ENCODE measurements around the gene BCR.
A peak's percentile ranks its signal among the peaks of the same experiment; 100 is the strongest.

Gene BCR

GRCh38 chr22:23282986-23283385, 102.7 kb downstream of the BCR start:
- Histone ChIP-seq H3K4me3 (ENCODE audit: low read length) (no peak overlapping the region), H3K36me3 (ENCODE audit: control insufficient read depth, insufficient read depth, low read length) (peaks cover 11% of the 10 kb centered on the region), H3K9ac (ENCODE audit: low read length) (no peak overlapping the region), H3K4me1 (ENCODE audit: control insufficient read depth, insufficient read depth, low read length) (peaks cover 26% of the 10 kb centered on the region), H3K27ac (ENCODE audit: low read depth, low read length) (peak overlapping the region; percentile 84), H3K27me3 (ENCODE audit: control insufficient read depth, insufficient read depth, low read length) (no peaks in the 10 kb centered on the region)

- Histone ChIP-seq H3K27ac (ENCODE audit: low read depth, low read length) (peak overlapping the region; percentile 84), H3K4me3 (ENCODE audit: low read length) (no peak overlapping the region), H3K4me1 (ENCODE audit: control insufficient read depth, insufficient read depth, low read length) (peaks cover 26% of the 10 kb centered on the region), H3K27me3 (ENCODE audit: control insufficient read depth, insufficient read depth, low read length) (no peaks in the 10 kb centered on the region), H3K9ac (ENCODE audit: low read length) (no peak overlapping the region), H3K36me3 (ENCODE audit: control insufficient read depth, insufficient read depth, low read length) (peaks cover 11% of the 10 kb centered on the region)
Observed at GRCh38 chr22:23283591-23284503, 103.5 kb downstream of the BCR start.

DNA sequence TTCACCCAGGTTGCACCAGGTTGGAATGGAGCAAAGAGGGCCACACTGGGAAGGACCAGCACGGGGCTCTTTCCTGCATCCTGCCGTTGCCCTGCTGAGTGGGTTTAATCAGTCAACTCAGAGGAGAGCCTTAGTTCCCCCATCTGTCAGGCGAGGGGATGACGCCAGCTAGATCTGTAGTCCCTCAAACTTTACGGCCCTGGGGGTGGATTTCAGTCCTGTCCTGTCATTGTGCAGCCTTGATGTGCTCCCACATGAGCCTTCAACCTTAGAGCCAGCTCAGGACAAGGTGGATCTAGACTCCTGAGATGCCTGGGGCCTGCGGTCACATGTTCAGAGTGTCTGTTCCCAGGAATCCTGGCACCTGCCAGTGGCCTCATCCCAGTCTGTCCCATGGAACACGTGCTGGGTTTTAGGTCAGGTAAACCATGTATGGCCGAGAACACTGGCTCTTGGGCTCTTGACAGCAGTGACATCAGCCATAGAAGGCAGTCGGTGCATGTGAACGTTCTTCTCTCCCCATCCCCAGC, 104.3 kb downstream of the BCR start:
- Histone ChIP-seq H3K36me3 (ENCODE audit: control insufficient read depth, insufficient read depth, low read length) (peaks cover 11% of the 10 kb centered on the region), H3K4me3 (ENCODE audit: low read length) (no peak overlapping the region), H3K9ac (ENCODE audit: low read length) (no peak overlapping the region), H3K4me1 (ENCODE audit: control insufficient read depth, insufficient read depth, low read length) (peaks cover 19% of the 10 kb centered on the region), H3K27me3 (ENCODE audit: control insufficient read depth, insufficient read depth, low read length) (no peaks in the 10 kb centered on the region), H3K27ac (ENCODE audit: low read depth, low read length) (no peak overlapping the region)

- Histone ChIP-seq H3K4me3 (ENCODE audit: low read length) (no peak overlapping the region), H3K36me3 (ENCODE audit: control insufficient read depth, insufficient read depth, low read length) (peaks cover 11% of the 10 kb centered on the region), H3K9ac (ENCODE audit: low read length) (no peak overlapping the region), H3K27ac (ENCODE audit: low read depth, low read length) (peak overlapping the region; percentile 46), H3K27me3 (ENCODE audit: control insufficient read depth, insufficient read depth, low read length) (no peaks in the 10 kb centered on the region), H3K4me1 (ENCODE audit: control insufficient read depth, insufficient read depth, low read length) (peaks cover 19% of the 10 kb centered on the region)
Observed at GRCh38 chr22:23285236-23285635, 104.9 kb downstream of the BCR start.

DNA sequence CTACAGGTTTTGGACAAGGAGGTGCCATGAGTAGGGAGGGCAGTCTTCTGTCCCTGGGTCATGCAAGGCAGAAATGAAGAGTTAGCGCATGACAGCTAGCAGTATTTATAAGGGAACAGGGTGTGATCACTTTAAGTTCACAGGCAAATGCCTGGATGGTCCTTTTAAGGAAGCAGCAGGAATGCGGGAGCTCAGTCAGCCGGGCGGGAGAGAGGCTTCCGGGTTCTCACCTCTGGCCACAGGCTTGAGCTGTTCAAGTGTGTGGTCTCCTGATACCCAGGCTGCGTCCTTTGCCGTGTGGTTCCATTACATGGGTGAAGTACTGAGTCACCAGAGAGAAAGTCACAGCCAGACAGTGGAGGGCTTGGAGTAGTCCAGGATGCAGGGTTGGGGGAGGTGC, 105.4 kb downstream of the BCR start:
- no peaks in the 10 kb centered on the region for H3K27me3 ChIP-seq (ENCODE audit: control insufficient read depth, insufficient read depth, low read length)
- H3K36me3 ChIP-seq (ENCODE audit: control insufficient read depth, insufficient read depth, low read length), result peaks cover 8% of the 10 kb centered on the region
- no peak overlapping the region for H3K9ac ChIP-seq (ENCODE audit: low read length)
- peak overlapping the region; percentile 46 for H3K27ac ChIP-seq (ENCODE audit: low read depth, low read length)
- H3K4me1 ChIP-seq (ENCODE audit: control insufficient read depth, insufficient read depth, low read length), result peaks cover 19% of the 10 kb centered on the region
- H3K4me3 ChIP-seq (ENCODE audit: low read length), result no peak overlapping the region

DNA sequence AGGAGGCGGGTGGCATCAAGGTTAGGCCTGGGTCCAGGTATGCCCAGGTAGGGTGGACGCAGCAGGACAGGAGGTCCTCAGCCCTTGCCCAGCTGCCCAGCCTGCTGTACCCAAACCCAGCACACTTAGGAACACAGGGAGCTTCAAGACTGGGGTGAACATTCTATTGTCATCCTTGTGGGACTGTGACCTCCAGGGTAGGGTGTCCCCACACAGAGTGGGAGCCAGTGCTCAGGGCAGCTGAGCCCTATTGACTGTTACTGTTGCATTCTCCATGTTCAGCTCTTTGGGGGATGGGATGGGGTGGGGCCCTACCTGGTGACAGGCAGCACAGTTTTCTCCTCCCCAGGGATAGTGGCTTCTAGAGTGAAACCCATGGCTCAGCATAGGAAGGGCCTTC, 106.0 kb downstream of the BCR start:
- H3K27me3 ChIP-seq (ENCODE audit: control insufficient read depth, insufficient read depth, low read length), result no peaks in the 10 kb centered on the region
- peak overlapping the region; percentile 46 for H3K27ac ChIP-seq (ENCODE audit: low read depth, low read length)
- H3K9ac ChIP-seq (ENCODE audit: low read length), result no peak overlapping the region
- H3K36me3 ChIP-seq (ENCODE audit: control insufficient read depth, insufficient read depth, low read length), result peaks cover 9% of the 10 kb centered on the region
- peaks cover 13% of the 10 kb centered on the region for H3K4me1 ChIP-seq (ENCODE audit: control insufficient read depth, insufficient read depth, low read length)
- H3K4me3 ChIP-seq (ENCODE audit: low read length), result no peak overlapping the region

- Histone ChIP-seq H3K27ac (ENCODE audit: low read depth, low read length) (no peak overlapping the region), H3K36me3 (ENCODE audit: control insufficient read depth, insufficient read depth, low read length) (peaks cover 12% of the 10 kb centered on the region), H3K9ac (ENCODE audit: low read length) (no peak overlapping the region), H3K27me3 (ENCODE audit: control insufficient read depth, insufficient read depth, low read length) (no peaks in the 10 kb centered on the region), H3K4me3 (ENCODE audit: low read length) (no peak overlapping the region), H3K4me1 (ENCODE audit: control insufficient read depth, insufficient read depth, low read length) (peaks cover 4% of the 10 kb centered on the region)
Observed at GRCh38 chr22:23287136-23288095, 107.1 kb downstream of the BCR start.

DNA sequence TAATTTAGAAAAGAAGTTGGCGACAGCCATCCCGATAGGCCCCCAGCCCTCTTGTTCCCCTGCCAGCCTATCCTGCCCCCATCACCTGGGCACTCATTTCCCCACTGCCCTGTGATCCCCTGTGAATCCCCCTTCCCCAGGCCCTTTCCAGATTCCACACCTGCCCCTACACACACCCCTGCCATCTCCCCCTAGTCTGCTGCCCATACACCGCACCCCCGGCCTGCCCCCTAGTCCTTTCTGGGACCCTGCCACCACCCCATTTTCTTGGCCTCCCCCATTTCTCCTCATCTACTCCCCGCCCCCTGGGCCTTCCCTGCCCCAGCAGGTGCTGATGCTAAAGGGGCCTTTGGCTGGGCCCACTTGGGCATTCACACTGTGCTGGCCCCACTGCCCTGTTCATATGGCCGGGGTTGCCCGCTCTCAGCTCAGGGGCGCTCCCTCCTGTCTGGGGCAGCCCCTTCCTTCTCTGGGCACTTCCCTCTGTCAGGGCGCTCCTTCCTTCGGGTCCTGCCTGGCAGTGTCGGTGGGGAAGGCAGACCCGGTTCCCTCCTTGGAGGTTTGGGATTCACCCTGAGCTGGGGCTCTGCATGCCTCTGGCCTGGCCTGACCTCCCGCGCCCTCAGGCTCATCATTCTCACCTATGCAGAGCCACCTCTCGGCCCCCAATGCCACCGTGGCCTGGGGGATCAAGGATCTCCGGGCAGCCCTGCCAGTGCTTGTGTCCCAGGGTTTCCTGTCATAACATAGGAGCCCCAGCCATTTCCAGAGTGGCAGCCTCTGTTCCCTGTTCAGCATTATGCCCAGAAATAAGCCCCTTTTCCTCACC, 108.2 kb downstream of the BCR start:
- Histone ChIP-seq H3K27me3 (ENCODE audit: control insufficient read depth, insufficient read depth, low read length) (no peaks in the 10 kb centered on the region), H3K4me1 (ENCODE audit: control insufficient read depth, insufficient read depth, low read length) (no peaks in the 10 kb centered on the region), H3K4me3 (ENCODE audit: low read length) (no peak overlapping the region), H3K9ac (ENCODE audit: low read length) (no peak overlapping the region), H3K27ac (ENCODE audit: low read depth, low read length) (no peak overlapping the region), H3K36me3 (ENCODE audit: control insufficient read depth, insufficient read depth, low read length) (peaks cover 20% of the 10 kb centered on the region)

- H3K27ac ChIP-seq (ENCODE audit: low read depth, low read length), result no peak overlapping the region
- H3K4me3 ChIP-seq (ENCODE audit: low read length), result no peak overlapping the region
- H3K4me1 ChIP-seq (ENCODE audit: control insufficient read depth, insufficient read depth, low read length), result no peaks in the 10 kb centered on the region
- no peaks in the 10 kb centered on the region for H3K27me3 ChIP-seq (ENCODE audit: control insufficient read depth, insufficient read depth, low read length)
- peaks cover 17% of the 10 kb centered on the region for H3K36me3 ChIP-seq (ENCODE audit: control insufficient read depth, insufficient read depth, low read length)
- no peak overlapping the region for H3K9ac ChIP-seq (ENCODE audit: low read length)
Observed at GRCh38 chr22:23289130-23289503, 108.8 kb downstream of the BCR start.

- H3K27me3 ChIP-seq (ENCODE audit: control insufficient read depth, insufficient read depth, low read length), result no peaks in the 10 kb centered on the region
- no peaks in the 10 kb centered on the region for H3K4me1 ChIP-seq (ENCODE audit: control insufficient read depth, insufficient read depth, low read length)
- H3K4me3 ChIP-seq (ENCODE audit: low read length), result no peak overlapping the region
- H3K27ac ChIP-seq (ENCODE audit: low read depth, low read length), result no peak overlapping the region
- no peak overlapping the region for H3K9ac ChIP-seq (ENCODE audit: low read length)
- peaks cover 18% of the 10 kb centered on the region for H3K36me3 ChIP-seq (ENCODE audit: control insufficient read depth, insufficient read depth, low read length)
Observed at GRCh38 chr22:23289851-23290724, 109.8 kb downstream of the BCR start.

DNA sequence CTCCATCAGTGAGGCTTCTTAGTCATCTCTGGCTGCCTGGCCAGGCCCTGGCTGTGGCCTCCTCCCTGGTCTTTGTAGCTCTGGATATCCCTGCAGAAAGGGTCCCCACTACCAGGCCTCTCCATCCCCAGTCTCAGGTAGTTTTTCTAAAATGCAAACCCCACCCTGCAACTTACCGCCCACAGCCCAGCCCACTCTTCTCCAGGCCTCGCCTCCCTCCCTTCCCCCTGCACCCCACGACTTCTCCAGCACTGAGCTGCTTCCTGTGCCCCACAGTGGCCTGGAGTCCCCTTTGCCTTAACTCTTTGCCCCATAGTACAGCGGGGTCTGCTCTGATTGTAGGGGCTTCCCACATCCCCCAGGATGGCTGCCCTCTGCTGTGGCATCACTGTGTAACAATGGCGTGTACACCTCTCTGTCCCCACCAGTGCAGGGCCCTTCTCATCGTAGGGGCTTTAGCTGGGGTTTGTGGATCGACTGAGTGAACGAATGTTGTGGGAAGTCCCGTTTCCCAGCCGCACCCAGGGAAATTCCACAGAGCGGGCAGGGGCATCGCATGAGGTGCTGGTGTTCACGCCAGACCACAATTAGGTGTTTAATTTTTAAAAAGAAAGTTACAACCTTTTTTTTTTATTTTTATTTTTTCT, 111.6 kb downstream of the BCR start:
- no peaks in the 10 kb centered on the region for H3K27me3 ChIP-seq (ENCODE audit: control insufficient read depth, insufficient read depth, low read length)
- no peak overlapping the region for H3K9ac ChIP-seq (ENCODE audit: low read length)
- H3K27ac ChIP-seq (ENCODE audit: low read depth, low read length), result no peak overlapping the region
- H3K4me1 ChIP-seq (ENCODE audit: control insufficient read depth, insufficient read depth, low read length), result no peaks in the 10 kb centered on the region
- H3K36me3 ChIP-seq (ENCODE audit: control insufficient read depth, insufficient read depth, low read length), result peaks cover 18% of the 10 kb centered on the region
- H3K4me3 ChIP-seq (ENCODE audit: low read length), result no peak overlapping the region

All from rectal smooth muscle tissue (tissue), 1 donor.